Suprapubic skin (tissue), 3 donors: ENCODE measurements around the gene FYN.

ENCODE experiments used
- EP300 ChIP-seq: sonication (generic); formaldehyde crosslinking; IDR thresholded peaks from one replicate; pipeline ENCODE4 v1.6.1; 2017; ENCODE audit warnings: antibody characterized with exemption
- POLR2A ChIP-seq, 2 donors: fragments of 450-650 bp; IDR thresholded peaks; one replicate each; pipeline ENCODE4 v1.6.1; 2017; ENCODE audit warnings: antibody characterized with exemption in 2 of 2, mild to moderate bottlenecking in 2 of 2, moderate library complexity in 2 of 2
- TF ChIP-seq, protein P1 (sequence below), 2 donors: fragments of 200-600 bp in 1 of 2; fragments of 450-650 bp in 1 of 2; sonication (generic) in 1 of 2; IDR thresholded peaks; one replicate each; pipeline ENCODE4 v1.5.1; 2016 to 2019; ENCODE audit warnings: antibody characterized with exemption in 2 of 2, mild to moderate bottlenecking in 1 of 2, moderate library complexity in 1 of 2

DNA sequence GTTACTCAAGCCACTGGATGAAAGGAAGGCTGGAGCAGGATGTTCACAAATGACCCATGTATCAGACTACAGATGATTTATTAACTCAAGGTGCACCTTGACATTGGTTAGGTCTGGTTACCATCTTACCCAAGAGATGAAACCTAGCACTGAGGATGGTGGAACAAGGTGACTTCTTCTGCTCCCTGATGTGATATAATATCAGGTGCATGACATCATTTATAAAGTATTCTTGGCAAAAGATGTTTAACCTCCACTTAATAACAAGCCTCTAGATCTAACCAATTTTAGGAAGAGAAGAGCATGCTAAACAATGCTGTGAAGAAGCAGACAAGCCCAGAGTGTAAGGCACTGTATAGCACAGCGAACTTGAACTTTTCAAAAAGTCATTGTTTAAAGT lies 100.9 kb downstream of the FYN start:
- TF ChIP-seq, protein P1, sequence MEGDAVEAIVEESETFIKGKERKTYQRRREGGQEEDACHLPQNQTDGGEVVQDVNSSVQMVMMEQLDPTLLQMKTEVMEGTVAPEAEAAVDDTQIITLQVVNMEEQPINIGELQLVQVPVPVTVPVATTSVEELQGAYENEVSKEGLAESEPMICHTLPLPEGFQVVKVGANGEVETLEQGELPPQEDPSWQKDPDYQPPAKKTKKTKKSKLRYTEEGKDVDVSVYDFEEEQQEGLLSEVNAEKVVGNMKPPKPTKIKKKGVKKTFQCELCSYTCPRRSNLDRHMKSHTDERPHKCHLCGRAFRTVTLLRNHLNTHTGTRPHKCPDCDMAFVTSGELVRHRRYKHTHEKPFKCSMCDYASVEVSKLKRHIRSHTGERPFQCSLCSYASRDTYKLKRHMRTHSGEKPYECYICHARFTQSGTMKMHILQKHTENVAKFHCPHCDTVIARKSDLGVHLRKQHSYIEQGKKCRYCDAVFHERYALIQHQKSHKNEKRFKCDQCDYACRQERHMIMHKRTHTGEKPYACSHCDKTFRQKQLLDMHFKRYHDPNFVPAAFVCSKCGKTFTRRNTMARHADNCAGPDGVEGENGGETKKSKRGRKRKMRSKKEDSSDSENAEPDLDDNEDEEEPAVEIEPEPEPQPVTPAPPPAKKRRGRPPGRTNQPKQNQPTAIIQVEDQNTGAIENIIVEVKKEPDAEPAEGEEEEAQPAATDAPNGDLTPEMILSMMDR (IDR thresholded peaks at IDR 0.05): no peak
- TF ChIP-seq POLR2A (IDR thresholded peaks at IDR 0.05) (no peak), EP300 (no peak)
